HepG2 (cell line): ENCODE results near the gene THBS1. TPM values are rescaled to one million over a fixed set of nuclear protein-coding genes. Genes with fewer than 3 reads are reported as not detected.
A peak's percentile ranks its signal among the peaks of the same experiment; 100 is the strongest.

Experiments
- ATAC-seq: fragments of 200-7000 bp; cut with Tn5 transposase; 3 replicates; pipeline ENCODE4 v1.9.1; 2020; ENCODE audit warnings: mild to moderate bottlenecking, moderate library complexity
- BruUV-seq: library from RNA; stranded (reverse); fragments of 400-500 nt; replicated peaks from 2 replicates; lab custom pipeline; 2021; lab: Mats Ljungman, UMichigan
- CTCF ChIA-PET: fragments of 300-600 bp; formaldehyde crosslinking; extraction: SDS; loops from one replicate; lab custom pipeline; 2021; ENCODE audit warnings: low total read pairs, inconsistent platforms, low intra/inter-chr PET ratio; lab: Yijun Ruan, JAX
- POLR2A ChIA-PET: fragments of 350-600 bp; sonication (Branson Sonifier 250); formaldehyde crosslinking; loops from one replicate; lab custom pipeline; 2020; ENCODE audit warnings: antibody characterized with exemption, inconsistent platforms; lab: Yijun Ruan, JAX
- DNase-seq: peaks from one replicate; pipeline ENCODE4 v3.0.0-alpha.2; 2015; ENCODE audit warnings: low spot score
- FAIRE-seq: peaks from 3 replicates; lab custom pipeline; 2011; peaks lifted over from hg19 to GRCh38; lab: Jason Lieb, UNC
- H2AFZ ChIP-seq: one replicate; pipeline ENCODE4 v1.6.1; 2011; ENCODE audit warnings: low read length, inconsistent platforms
- H3K27ac ChIP-seq: fragments of 300-600 bp; 3 replicates; pipeline ENCODE4 v1.8.0; 2011; ENCODE audit warnings: mixed run types, mild to moderate bottlenecking, mixed read lengths, low read length, inconsistent platforms; ENCODE audit not compliant: insufficient read depth; ENCODE audit errors: extremely low read length
- H3K27me3 ChIP-seq, 2 experiments: fragments of 200-600 bp in 1 of 2; 2 replicates in 1 of 2; 3 replicates in 1 of 2; pipeline versions ENCODE4 v1.6.0 to v1.8.0; 2011; ENCODE audit warnings: low read length in 2 of 2, mild to moderate bottlenecking in 2 of 2, moderate library complexity in 2 of 2, inconsistent platforms in 1 of 2; ENCODE audit not compliant: insufficient read depth in 2 of 2, control insufficient read depth in 1 of 2
- H3K36me3 ChIP-seq, 2 experiments: fragments of 200-600 bp in 1 of 2; replicated peaks in 1 of 2; 2 replicates in 1 of 2; 3 replicates in 1 of 2; pipeline versions ENCODE4 v1.5.1 to v1.8.0; 2011; ENCODE audit warnings: low read length in 2 of 2, inconsistent platforms in 1 of 2; ENCODE audit not compliant: insufficient read depth in 2 of 2, control insufficient read depth in 1 of 2
- H3K4me1 ChIP-seq: 2 replicates; pipeline ENCODE4 v1.5.1; 2012; ENCODE audit warnings: low read length, inconsistent platforms; ENCODE audit not compliant: insufficient read depth
- H3K4me2 ChIP-seq: 2 replicates; pipeline ENCODE4 v1.6.0; 2011; ENCODE audit warnings: low read depth, low read length, inconsistent platforms
- H3K4me3 ChIP-seq, 3 experiments: fragments of 200-600 bp in 1 of 3; sonication (generic), shearing (Covaris generic) in 1 of 3; replicated peaks in 1 of 3; 2 replicates each; pipeline ENCODE4 v1.5.1; 2011 to 2016; ENCODE audit warnings: low read length in 3 of 3, inconsistent platforms in 2 of 3, low read depth in 2 of 3, mild to moderate bottlenecking in 2 of 3, control low read depth in 1 of 3, mixed read lengths in 1 of 3; ENCODE audit not compliant: insufficient read depth in 1 of 3
- H3K79me2 ChIP-seq: one replicate; pipeline ENCODE4 v1.6.1; 2011; ENCODE audit warnings: low read length, inconsistent platforms; ENCODE audit not compliant: insufficient read depth
- H3K9ac ChIP-seq: 2 replicates; pipeline ENCODE4 v1.6.0; 2011; ENCODE audit warnings: mild to moderate bottlenecking, low read depth, low read length, inconsistent platforms; ENCODE audit not compliant: insufficient read depth
- H3K9me3 ChIP-seq: 2 replicates; pipeline ENCODE4 v1.5.1; 2012; ENCODE audit warnings: mild to moderate bottlenecking, low read length
- H4K20me1 ChIP-seq: 2 replicates; pipeline ENCODE4 v1.6.0; 2011; ENCODE audit warnings: inconsistent platforms, mild to moderate bottlenecking, low read length, moderate library complexity; ENCODE audit not compliant: insufficient read depth
- DDIT3 ChIP-seq: sonication (generic); formaldehyde crosslinking; IDR thresholded peaks from 2 replicates; pipeline ENCODE4 v1.4.0; 2020; ENCODE audit warnings: mild to moderate bottlenecking, missing genetic modification reagents
- ERF ChIP-seq: IDR thresholded peaks from 2 replicates; pipeline ENCODE4 v1.6.1; 2018; ENCODE audit warnings: missing biosample characterization, missing genetic modification reagents
- FUBP1 ChIP-seq: sonication (generic); formaldehyde crosslinking; IDR thresholded peaks from 2 replicates; pipeline ENCODE4 v1.5.1; 2020; ENCODE audit warnings: missing genetic modification reagents, mild to moderate bottlenecking, borderline replicate concordance
- JDP2 ChIP-seq: sonication (generic); formaldehyde crosslinking; IDR thresholded peaks from 2 replicates; pipeline ENCODE4 v1.8.1; 2022; ENCODE audit warnings: missing genetic modification reagents, borderline replicate concordance
- MED8 ChIP-seq: sonication (generic); formaldehyde crosslinking; IDR thresholded peaks from 2 replicates; pipeline ENCODE4 v1.8.1; 2023; ENCODE audit warnings: mild to moderate bottlenecking, missing genetic modification reagents; ENCODE audit not compliant: insufficient replicate concordance
- PAF1 ChIP-seq: IDR thresholded peaks from 2 replicates; pipeline ENCODE4 v1.6.1; 2016; ENCODE audit warnings: missing genetic modification reagents, missing compliant biosample characterization
- POLR2AphosphoS2 ChIP-seq: IDR thresholded peaks from 2 replicates; pipeline ENCODE4 v1.6.1; 2011; ENCODE audit warnings: low read depth, low read length, improper control_type of control experiment
- POLR2AphosphoS5 ChIP-seq: IDR thresholded peaks from 2 replicates; pipeline ENCODE4 v1.6.1; 2012; ENCODE audit warnings: low read depth, low read length
- POLR2G ChIP-seq: fragments of 200-400 bp; formaldehyde crosslinking; IDR thresholded peaks from 2 replicates; pipeline ENCODE4 v1.6.1; 2018; ENCODE audit warnings: mild to moderate bottlenecking, low read depth, low read length, moderate library complexity
- RBFOX2 ChIP-seq: fragments of 200-400 bp; formaldehyde crosslinking; IDR thresholded peaks from 2 replicates; pipeline ENCODE4 v1.6.1; 2017; ENCODE audit warnings: low read depth, mild to moderate bottlenecking, low read length
- RBM22 ChIP-seq: fragments of 200-400 bp; formaldehyde crosslinking; optimal IDR thresholded peaks from 2 replicates; pipeline ENCODE3; 2017; ENCODE audit warnings: mild to moderate bottlenecking, low read length, moderate library complexity
- TBX2 ChIP-seq: sonication (generic); formaldehyde crosslinking; IDR thresholded peaks from 2 replicates; pipeline ENCODE4 v1.5.0; 2020; ENCODE audit warnings: missing genetic modification reagents, mild to moderate bottlenecking, borderline replicate concordance
- THAP9 ChIP-seq: sonication (generic); formaldehyde crosslinking; IDR thresholded peaks from 2 replicates; pipeline ENCODE4; 2020; ENCODE audit warnings: missing genetic modification reagents, mild to moderate bottlenecking, borderline replicate concordance
- ZNF326 ChIP-seq: sonication (generic); formaldehyde crosslinking; IDR thresholded peaks from 2 replicates; pipeline ENCODE4 v1.4.0; 2020; ENCODE audit warnings: missing genetic modification reagents, borderline replicate concordance
- ZNF556 ChIP-seq: sonication (generic); formaldehyde crosslinking; IDR thresholded peaks from 2 replicates; pipeline ENCODE4 v1.4.0; 2020; ENCODE audit warnings: mild to moderate bottlenecking, missing genetic modification reagents, borderline replicate concordance
- ZNF841 ChIP-seq: sonication (generic); formaldehyde crosslinking; IDR thresholded peaks from 2 replicates; pipeline ENCODE4 v1.8.1; 2023; ENCODE audit warnings: missing genetic modification reagents, borderline replicate concordance
- WGBS: methylation state at CpG from one replicate; pipeline ENCODE4 v1.1.6; 2017; ENCODE audit warnings: low lambda C conversion rate; 5-methylcytosine and 5-hydroxymethylcytosine counted together
- in situ Hi-C: cut with HindIII; loops from 2 replicates; pipeline ENCODE4 v1.10.0; 2017; ENCODE audit warnings: low pct_unique_long_range_greater_than_20kb; ENCODE audit not compliant: extremely low pct_ligation_motif_present
- intact Hi-C: fragments of 100-400 bp; cut with micrococcal nuclease; formaldehyde crosslinking; loops from one replicate; pipeline ENCODE4 v1.10.0; 2022; ENCODE audit not compliant: unreplicated experiment
- polyA plus RNA-seq, 8 experiments: library from polyadenylated mRNA; depleted of rRNA in 3 of 8; stranded (reverse) in 7 of 8; unstranded in 1 of 8; fragments of >200 nt; fragmentation: Illumina TruSeq in 4 of 8; extraction: Trizol in 4 of 8; gene quantifications; 2 replicates each; pipeline versions ENCODE4 v1.2.1 to v1.2.3, GENCODE V29; 2011 to 2016; ENCODE audit warnings: low read depth in 4 of 8, missing spikeins in 1 of 8, mixed read lengths in 1 of 8; ENCODE audit not compliant: insufficient read depth in 1 of 8
- total RNA-seq, 5 experiments: library from RNA; depleted of rRNA; stranded (reverse); fragments of >200 nt; fragmentation: Illumina TruSeq; extraction: Trizol; gene quantifications; 2 replicates each; pipeline ENCODE4 v1.2.3, GENCODE V29; 2016; ENCODE audit warnings: low read depth in 1 of 5

Gene THBS1
- total and polyA plus RNA-seq, 2 of the 13 experiments (the other 11 are each of a cell fraction or from before 2014, with no cell fraction given): 54.7 to 67.1 TPM

- POLR2A ChIA-PET: no interaction called here
- no peak for FAIRE-seq
- no peak for DNase-seq
- Histone ChIP-seq H3K9me3 (no peaks in the 10 kb centered on the region), H3K27me3 (no peaks in the 10 kb centered on the region), H3K27ac (no peak overlapping the region), H3K4me3 (no peak overlapping the region), H3K79me2 (no peaks in the 10 kb centered on the region), H3K9ac (no peak overlapping the region), H3K4me1 (no peaks in the 10 kb centered on the region), H4K20me1 (no peaks in the 10 kb centered on the region; the same call in 1 of the 2 replicates), H3K36me3 (peaks cover 19 to 27% of the 10 kb centered on the region in 2 experiments), H2AFZ (no peak overlapping the region), H3K4me2 (no peak overlapping the region)
- TF ChIP-seq THAP9 (CRISPR knock-in tag): no peak
- TF ChIP-seq TBX2 (CRISPR knock-in tag): no peak
- TF ChIP-seq RBFOX2: peak; percentile 49; the same call in 1 of the 2 replicates
- no peak for TF ChIP-seq MED8
- peak; percentile 46; the same call in 1 of the 2 replicates for TF ChIP-seq POLR2AphosphoS2
- no peak for TF ChIP-seq ERF (CRISPR knock-in tag)
- no peak for TF ChIP-seq JDP2 (CRISPR knock-in tag)
- no peak for TF ChIP-seq ZNF556 (CRISPR knock-in tag)
- peak; percentile 65 for TF ChIP-seq RBM22
- TF ChIP-seq ZNF326: no peak
- TF ChIP-seq FUBP1 (CRISPR knock-in tag): no peak
- TF ChIP-seq POLR2G: peak; percentile 54; the same call in 1 of the 2 replicates
- no peak for TF ChIP-seq ZNF841 (CRISPR knock-in tag)
- peak; percentile 59; the same call in 1 of the 2 replicates for TF ChIP-seq PAF1
- TF ChIP-seq DDIT3: no peak
- TF ChIP-seq POLR2AphosphoS5: peak; percentile 37; the same call in 1 of the 2 replicates
- ATAC-seq: no peak
- no TSS peak for BruUV-seq
- WGBS: 93% methylated on average over 6 of the region's 6 CpGs
- in situ Hi-C loops: no loop called here
- CTCF ChIA-PET: no interaction called here
- intact Hi-C loops: no loop called here
Measured at GRCh38 chr15:39597751-39598185, 16.9 kb downstream of the THBS1 start.
